Muscle of leg (tissue), 11 donors: ENCODE data around the gene PCNX1. TPM values are rescaled to one million over a fixed set of nuclear protein-coding genes. Genes with fewer than 3 reads are reported as not detected.

Source experiments
- DNase-seq: peaks from one replicate; pipeline ENCODE4 v3.0.0; 2013
- H3K27ac ChIP-seq: one replicate; pipeline ENCODE4 v1.5.1; 2013; ENCODE audit warnings: mild to moderate bottlenecking, low read length, control low read depth
- H3K27me3 ChIP-seq: one replicate; pipeline ENCODE4 v1.6.1; 2013; ENCODE audit warnings: low read length; ENCODE audit not compliant: control insufficient read depth, insufficient read depth
- H3K36me3 ChIP-seq: one replicate; pipeline ENCODE4 v1.6.1; 2013; ENCODE audit warnings: low read length; ENCODE audit not compliant: control insufficient read depth, insufficient read depth
- H3K4me1 ChIP-seq: one replicate; pipeline ENCODE4 v1.6.1; 2013; ENCODE audit warnings: low read length; ENCODE audit not compliant: control insufficient read depth, insufficient read depth
- H3K4me3 ChIP-seq: one replicate; pipeline ENCODE4 v1.5.1; 2013; ENCODE audit warnings: low read length, control low read depth
- H3K9me3 ChIP-seq: replicated peaks from 2 replicates; pipeline ENCODE4 v1.6.1; 2013; ENCODE audit warnings: low read depth, low read length; ENCODE audit not compliant: control insufficient read depth
- WGBS: methylation state at CpG from one replicate; pipeline ENCODE4 v1.1.5; 2013; ENCODE audit warnings: missing lambda C conversion rate; ENCODE audit not compliant: insufficient coverage; 5-methylcytosine and 5-hydroxymethylcytosine counted together
- polyA plus RNA-seq, 8 donors: library from polyadenylated mRNA; unstranded; fragments of 120-200 nt; gene quantifications; one replicate each; pipeline versions ENCODE4 v1.2.1 to v1.2.3, GENCODE V29; 2013; ENCODE audit warnings: inconsistent platforms in 1 of 8, low replicate concordance in 1 of 8; ENCODE audit not compliant: insufficient read length in 8 of 8, insufficient read depth in 1 of 8
- total RNA-seq: library from RNA; stranded (reverse); fragments of 120-200 nt; gene quantifications from one replicate; pipeline ENCODE4 v1.2.4, GENCODE V29; 2013

Gene PCNX1
- total and polyA plus RNA-seq, 9 donors: 14.8 to 37.7 (median 22.4) TPM

DNA sequence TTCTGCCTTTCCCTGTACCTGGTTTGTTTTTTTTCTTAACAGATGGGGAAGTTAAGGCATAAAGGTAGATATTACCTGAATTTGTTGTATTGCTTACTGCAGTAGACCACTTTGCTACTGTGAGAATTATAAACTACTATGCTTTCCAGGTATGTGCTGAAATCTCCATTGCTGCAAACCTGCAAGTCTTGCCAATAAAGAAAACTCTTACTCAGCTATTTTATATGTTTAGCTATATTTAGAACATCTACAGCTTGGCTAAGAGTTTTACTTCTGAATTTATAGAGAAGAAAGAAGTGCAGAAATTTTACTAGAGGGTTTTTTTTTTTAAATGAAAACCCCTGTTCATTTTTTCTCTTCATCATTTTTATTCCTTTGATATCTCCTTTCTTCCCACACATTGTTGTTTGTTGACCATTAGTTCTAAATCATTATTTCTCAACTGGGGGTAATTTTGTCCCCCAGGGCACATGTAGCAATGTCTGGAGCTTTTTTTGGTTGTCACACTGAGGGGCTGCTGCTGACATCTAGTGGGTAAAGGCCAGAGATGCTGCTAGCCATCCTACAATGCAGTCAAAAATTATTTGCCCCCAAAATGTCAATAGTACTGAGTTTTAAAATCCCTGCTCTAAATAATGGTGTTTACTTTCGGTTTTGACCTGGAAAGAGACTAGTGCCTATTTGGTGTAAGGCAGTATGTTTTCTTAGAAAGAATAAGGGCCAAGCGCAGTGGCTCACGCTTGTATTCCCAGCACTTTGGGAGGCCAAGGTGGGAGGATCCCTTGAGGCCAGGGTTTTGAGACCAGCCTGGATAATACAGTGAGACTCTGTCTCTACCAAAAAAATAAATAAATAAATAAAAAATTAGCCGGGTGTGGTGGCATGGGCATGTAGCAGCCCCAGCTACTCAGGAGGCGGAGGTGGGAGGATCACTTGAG, 48.6 kb downstream of the PCNX1 start:
- no peak overlapping the region for H3K27ac ChIP-seq
- H3K9me3 ChIP-seq: no peaks in the 10 kb centered on the region
- 80% methylated on average over 4 of the region's 5 CpGs for WGBS
- H3K27me3 ChIP-seq: no peaks in the 10 kb centered on the region
- no peaks in the 10 kb centered on the region for H3K4me1 ChIP-seq
- H3K36me3 ChIP-seq: no peaks in the 10 kb centered on the region
- no peak overlapping the region for H3K4me3 ChIP-seq
- DNase-seq: peak; percentile 39

GRCh38 chr14:70956511-70956910, 49.3 kb downstream of the PCNX1 start:
- H3K9me3 ChIP-seq: no peaks in the 10 kb centered on the region
- H3K4me1 ChIP-seq: no peaks in the 10 kb centered on the region
- no peaks in the 10 kb centered on the region for H3K27me3 ChIP-seq
- H3K36me3 ChIP-seq: no peaks in the 10 kb centered on the region
- WGBS: 100% methylated on average over 1 of the region's 3 CpGs
- no peak for DNase-seq
- H3K27ac ChIP-seq: no peak overlapping the region
- no peak overlapping the region for H3K4me3 ChIP-seq

GRCh38 chr14:70957710-70958109, 50.5 kb downstream of the PCNX1 start:
- H3K36me3 ChIP-seq: no peaks in the 10 kb centered on the region
- H3K27me3 ChIP-seq: no peaks in the 10 kb centered on the region
- H3K4me3 ChIP-seq: no peak overlapping the region
- DNase-seq: no peak
- no peaks in the 10 kb centered on the region for H3K9me3 ChIP-seq
- no peak overlapping the region for H3K27ac ChIP-seq
- no peaks in the 10 kb centered on the region for H3K4me1 ChIP-seq
- no CpG with 5 or more reads among the region's 2 CpGs for WGBS

DNA sequence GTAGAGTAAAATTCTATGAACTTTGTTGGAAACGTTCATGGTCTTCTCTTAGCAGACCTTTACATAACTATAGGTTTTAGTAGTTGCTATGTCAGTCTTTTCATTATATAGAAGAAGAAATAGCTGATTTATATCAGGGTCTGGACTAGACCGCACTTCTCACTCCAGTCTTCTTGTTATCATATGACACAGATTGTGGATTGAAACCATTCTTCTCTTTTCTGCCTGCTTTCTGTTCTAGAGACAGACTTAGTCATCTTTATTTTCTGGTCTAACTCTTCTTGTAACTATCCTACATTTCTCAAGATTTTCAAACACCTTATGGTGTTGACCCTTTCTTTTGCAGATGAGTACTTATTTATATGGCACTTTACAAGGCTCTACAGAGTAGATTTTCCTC, 55.7 kb downstream of the PCNX1 start:
- Histone ChIP-seq H3K27me3 (no peaks in the 10 kb centered on the region), H3K27ac (no peak overlapping the region), H3K9me3 (no peaks in the 10 kb centered on the region), H3K4me1 (no peaks in the 10 kb centered on the region), H3K4me3 (no peak overlapping the region), H3K36me3 (peaks cover 2% of the 10 kb centered on the region)
- WGBS: 100% methylated on average over 1 of the region's 2 CpGs
- DNase-seq: no peak

DNA sequence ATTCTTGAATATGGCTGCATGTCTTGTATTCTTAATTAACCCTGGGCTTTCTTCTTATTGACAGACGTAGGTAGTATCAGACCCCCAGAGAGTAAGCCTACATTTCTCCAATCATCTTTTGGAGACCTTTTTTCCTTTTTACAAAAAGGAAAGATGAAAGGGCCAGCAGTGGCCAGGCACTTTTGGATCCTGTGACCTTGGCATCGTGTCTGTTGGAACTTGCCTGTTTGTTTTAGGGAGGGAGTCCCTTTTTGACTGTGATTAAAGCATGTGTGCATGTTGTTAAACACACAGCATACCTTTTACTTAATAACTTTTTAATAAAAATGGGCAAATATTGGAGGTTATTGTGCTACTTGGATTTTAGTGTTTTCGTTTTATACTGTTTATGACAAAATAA, 57.2 kb downstream of the PCNX1 start:
- no peak overlapping the region for H3K4me3 ChIP-seq
- no peak overlapping the region for H3K27ac ChIP-seq
- no peaks in the 10 kb centered on the region for H3K4me1 ChIP-seq
- no CpG with 5 or more reads among the region's 3 CpGs for WGBS
- no peaks in the 10 kb centered on the region for H3K27me3 ChIP-seq
- H3K9me3 ChIP-seq: no peaks in the 10 kb centered on the region
- peaks cover 4% of the 10 kb centered on the region for H3K36me3 ChIP-seq
- DNase-seq: no peak

GRCh38 chr14:70971560-70971959, 64.3 kb downstream of the PCNX1 start:
- H3K27ac ChIP-seq: no peak overlapping the region
- WGBS: 53% methylated on average over 2 of the region's 2 CpGs

GRCh38 chr14:70972107-70972976, 65.1 kb downstream of the PCNX1 start:
- DNase-seq: peak; percentile 92
- Histone ChIP-seq H3K4me3 (no peak overlapping the region), H3K36me3 (peaks cover 11% of the 10 kb centered on the region), H3K27me3 (no peaks in the 10 kb centered on the region), H3K4me1 (no peaks in the 10 kb centered on the region), H3K9me3 (no peaks in the 10 kb centered on the region), H3K27ac (no peak overlapping the region)
- 52% methylated on average over 3 of the region's 6 CpGs for WGBS

More at GRCh38 chr14:70971560-70971959, 64.3 kb downstream of the PCNX1 start:
- Histone ChIP-seq H3K36me3 (peaks cover 4% of the 10 kb centered on the region), H3K9me3 (no peaks in the 10 kb centered on the region), H3K27me3 (no peaks in the 10 kb centered on the region), H3K4me3 (no peak overlapping the region), H3K4me1 (no peaks in the 10 kb centered on the region)
- no peak for DNase-seq

- Histone ChIP-seq H3K36me3 (peaks cover 20% of the 10 kb centered on the region), H3K4me3 (no peak overlapping the region), H3K9me3 (no peaks in the 10 kb centered on the region), H3K4me1 (no peaks in the 10 kb centered on the region), H3K27me3 (no peaks in the 10 kb centered on the region), H3K27ac (no peak overlapping the region)
- no peak for DNase-seq
- no CpG with 5 or more reads among the region's 6 CpGs for WGBS
These were observed 69.3 kb downstream of the PCNX1 start for GRCh38 chr14:70976591-70976990.

GRCh38 chr14:70981000-70981952, 74.0 kb downstream of the PCNX1 start:
- DNase-seq: no peak
- H3K4me1 ChIP-seq: no peaks in the 10 kb centered on the region
- WGBS: no CpG with 5 or more reads among the region's 6 CpGs
- peaks cover 18% of the 10 kb centered on the region for H3K36me3 ChIP-seq
- H3K27ac ChIP-seq: no peak overlapping the region
- no peak overlapping the region for H3K4me3 ChIP-seq
- H3K9me3 ChIP-seq: no peaks in the 10 kb centered on the region
- H3K27me3 ChIP-seq: no peaks in the 10 kb centered on the region
